GM21423 (cell line): ENCODE measurements around the gene RHOB.
A peak's percentile ranks its signal among the peaks of the same experiment; 100 is the strongest.

Experiments used
- ATAC-seq: cut with Tn5 transposase; IDR thresholded peaks from one replicate; pipeline ENCODE4 v1.9.1; 2021; ENCODE audit warnings: mild to moderate bottlenecking, moderate library complexity; ENCODE audit not compliant: unreplicated experiment

RHOB gene

DNA sequence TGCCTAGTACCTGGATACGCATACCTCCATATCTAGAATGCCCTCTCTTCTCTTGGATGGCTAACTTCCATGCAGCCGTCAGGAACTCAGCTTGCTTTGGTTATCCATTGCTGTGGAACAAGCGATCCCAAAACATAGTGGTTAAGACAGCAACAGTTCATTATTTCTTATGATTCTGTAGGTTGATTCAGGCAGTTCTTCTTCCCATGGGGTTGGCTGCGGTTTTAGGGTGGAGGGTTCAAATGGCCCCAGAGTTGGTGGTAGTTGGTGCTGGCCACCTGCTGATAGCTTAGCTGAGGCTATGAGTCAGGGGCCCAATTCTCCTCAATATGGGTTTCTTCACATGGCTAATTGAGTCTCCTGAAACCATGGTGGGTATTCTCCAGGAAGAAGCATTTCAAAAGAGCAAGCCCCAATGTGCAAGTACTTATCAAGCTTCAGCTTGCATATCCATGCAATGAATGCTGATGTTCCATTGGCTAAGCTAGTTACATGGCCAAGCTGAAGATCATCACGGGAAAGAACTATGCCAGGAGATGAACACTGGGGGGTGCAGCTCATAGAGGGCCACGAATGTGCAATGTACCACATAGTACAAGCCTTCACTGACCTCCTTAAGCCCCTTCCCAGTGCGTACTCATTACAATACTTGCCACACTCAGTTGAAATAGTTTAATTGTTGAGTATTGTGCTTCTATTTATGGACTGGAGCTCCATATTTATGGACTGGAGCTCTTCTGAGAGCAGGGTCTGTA is 10.0 kb upstream of the RHOB start:
- ATAC-seq: no peak

DNA sequence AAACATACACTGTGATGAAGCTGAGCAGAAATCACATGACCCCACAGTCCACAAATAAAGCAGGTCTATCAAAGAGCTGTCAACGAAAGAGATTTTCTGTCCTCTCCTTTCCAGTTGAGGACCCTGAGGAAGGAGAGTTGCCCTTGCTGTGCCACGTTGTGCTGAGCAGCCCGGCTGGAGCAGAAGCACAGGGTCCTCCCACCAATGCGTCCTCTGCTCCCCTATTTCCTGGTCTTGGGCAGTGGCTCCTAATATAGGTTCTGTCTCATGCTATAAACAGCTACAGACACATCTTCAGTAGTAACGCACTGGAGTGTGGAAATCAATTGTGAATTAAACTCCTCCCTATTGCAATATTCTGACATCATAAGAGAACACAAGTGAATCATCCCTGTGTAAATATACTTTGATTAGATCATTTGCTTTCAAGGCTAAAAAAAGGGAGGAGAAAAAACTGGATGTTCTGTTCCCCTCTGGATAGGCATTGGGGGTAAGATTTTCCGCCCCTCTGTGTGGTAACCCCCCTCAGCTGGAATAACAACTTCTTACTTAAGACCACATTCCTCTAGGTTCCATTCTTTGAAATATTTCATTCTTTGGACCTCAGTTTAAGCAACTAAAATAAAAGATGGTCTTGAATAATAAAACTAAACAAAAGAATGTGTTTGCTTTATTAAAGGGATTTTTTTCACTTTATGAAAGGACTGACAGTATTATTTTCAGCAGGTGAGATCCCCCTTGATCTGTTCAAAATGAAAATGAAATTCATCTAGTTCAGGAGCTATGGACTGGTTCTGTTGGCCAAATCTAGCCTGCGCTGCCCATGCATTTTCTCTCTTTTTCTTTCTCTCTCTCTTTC is 8.3 kb upstream of the RHOB start:
- no peak for ATAC-seq

DNA sequence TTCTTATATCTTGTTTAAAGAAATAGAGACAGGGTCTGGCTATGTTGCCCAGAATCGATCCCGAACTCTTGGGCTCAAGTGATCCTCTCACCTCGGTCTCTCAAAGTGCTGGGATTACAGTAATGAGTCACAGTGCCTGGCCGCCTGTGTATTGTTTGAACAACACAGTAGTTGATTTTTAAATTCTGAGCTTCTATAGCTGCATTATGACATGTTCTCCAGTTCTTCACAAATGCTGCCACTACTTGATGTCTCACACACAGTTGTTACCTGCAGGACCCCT is 7.7 kb upstream of the RHOB start:
- ATAC-seq: no peak

DNA sequence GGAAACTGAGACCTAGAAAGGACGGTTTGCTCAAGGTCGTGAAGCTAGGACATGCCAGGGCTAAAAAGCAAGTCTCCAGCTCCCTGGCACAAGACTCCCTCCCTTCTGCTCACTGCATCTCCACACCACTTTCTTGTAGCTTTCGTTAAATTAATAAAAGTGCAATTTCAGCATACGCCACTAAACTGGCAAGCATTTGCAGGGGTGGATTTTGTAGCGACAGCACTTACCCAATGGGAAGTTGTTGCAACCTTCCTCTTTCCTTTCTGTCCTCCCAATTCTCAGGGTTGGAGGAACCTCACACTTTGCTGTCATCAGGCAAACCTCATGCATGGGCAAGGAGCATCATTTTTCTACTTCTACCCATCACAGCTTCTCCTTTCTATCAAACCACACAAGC is 7.4 kb upstream of the RHOB start:
- no peak for ATAC-seq

DNA sequence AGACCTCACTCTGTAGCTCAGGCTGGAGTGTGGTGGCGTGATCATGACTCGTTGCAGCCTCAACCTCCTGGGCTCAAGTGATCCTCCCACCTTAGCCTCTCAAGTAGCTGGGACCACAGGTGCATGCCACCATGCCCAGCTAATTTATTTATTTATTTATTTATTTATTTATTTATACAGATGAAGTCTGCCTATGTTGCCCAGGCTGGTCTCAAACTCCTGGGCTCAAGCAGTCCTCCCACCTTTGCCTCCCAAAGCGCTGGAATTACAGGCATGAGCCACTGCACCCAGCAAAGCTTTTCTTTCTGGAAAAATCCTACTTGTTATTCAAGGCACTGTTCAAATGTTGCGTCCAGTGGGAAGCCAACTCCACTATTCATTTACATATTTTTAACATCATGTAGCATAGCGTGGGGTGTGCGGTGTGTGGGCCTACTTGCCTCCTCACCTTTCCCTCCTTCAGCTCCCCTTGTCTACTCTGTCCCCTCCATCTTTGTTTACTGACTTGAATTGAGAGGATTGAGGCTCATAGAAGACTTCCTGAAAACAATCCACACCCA is 6.8 kb upstream of the RHOB start:
- ATAC-seq: no peak

DNA sequence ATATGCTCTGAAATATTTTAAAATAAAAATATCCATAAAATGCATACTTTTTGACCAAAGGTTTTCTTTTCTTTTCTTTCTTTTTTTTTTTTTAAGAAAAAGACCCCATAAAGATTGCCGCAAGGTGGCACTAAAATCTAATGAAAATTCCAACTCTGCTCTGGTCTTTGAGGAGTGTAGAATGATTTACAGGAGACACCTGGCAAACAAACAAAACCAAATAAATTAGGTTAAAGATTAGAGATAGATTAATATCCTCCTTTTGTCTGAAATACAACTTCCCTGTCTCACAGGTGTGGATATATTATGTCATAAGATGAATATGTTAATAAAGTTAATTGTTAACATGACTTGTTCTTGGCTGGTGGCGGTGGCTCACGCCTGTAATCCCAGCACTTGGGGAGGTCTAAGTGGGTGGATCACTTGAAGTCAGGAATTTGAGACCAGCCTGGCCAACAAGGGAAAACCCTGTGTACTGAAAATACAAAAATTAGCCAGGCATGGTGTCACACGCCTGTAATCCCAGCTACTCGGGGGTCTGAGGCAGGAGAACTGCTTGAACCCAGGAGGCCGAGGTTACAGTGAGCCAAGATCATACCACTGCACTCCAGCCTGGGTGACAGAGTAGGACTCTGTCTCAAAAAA is 3.5 kb upstream of the RHOB start:
- ATAC-seq: no peak

DNA sequence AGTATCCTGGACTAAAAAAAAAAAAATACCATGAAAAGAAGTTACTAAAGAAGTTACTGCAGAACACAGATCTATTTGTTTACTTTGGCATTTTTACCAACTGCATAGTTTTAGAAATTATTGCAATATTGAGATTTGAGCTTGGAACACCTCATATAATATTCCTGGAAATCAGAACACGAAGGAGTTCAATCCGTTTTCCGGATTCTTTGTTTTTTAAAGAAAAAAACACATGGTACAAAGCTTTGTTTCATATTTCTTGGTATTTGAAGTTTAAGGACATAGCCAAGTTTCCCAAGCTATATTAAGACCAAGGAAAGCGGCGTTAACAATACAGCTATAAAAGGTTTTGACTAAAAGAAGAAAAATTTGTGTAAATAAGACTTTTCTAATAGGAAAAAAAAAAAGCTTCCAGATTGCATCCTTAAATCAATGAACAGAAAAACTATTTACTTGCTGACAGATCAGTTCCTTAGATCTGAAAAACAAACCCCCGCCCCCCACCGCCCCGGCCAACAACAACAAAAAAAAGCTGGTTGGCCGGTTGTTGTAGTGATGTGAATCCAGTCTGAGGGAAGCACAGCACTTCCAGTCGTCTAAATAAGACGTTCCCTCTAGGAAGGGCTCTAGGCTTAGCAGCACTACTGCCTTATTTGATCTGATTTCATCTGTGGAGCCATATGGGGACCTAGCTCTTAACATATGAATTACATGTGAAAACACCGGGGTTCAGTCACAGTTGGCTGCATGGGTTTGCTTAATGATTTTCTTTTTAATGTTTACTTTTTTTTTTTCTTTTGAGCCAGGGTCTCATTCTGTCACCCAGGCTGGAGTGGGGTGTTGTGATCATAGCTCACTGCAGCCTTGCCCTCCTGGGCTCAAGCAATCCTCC is 2.5 kb upstream of the RHOB start:
- no peak for ATAC-seq

DNA sequence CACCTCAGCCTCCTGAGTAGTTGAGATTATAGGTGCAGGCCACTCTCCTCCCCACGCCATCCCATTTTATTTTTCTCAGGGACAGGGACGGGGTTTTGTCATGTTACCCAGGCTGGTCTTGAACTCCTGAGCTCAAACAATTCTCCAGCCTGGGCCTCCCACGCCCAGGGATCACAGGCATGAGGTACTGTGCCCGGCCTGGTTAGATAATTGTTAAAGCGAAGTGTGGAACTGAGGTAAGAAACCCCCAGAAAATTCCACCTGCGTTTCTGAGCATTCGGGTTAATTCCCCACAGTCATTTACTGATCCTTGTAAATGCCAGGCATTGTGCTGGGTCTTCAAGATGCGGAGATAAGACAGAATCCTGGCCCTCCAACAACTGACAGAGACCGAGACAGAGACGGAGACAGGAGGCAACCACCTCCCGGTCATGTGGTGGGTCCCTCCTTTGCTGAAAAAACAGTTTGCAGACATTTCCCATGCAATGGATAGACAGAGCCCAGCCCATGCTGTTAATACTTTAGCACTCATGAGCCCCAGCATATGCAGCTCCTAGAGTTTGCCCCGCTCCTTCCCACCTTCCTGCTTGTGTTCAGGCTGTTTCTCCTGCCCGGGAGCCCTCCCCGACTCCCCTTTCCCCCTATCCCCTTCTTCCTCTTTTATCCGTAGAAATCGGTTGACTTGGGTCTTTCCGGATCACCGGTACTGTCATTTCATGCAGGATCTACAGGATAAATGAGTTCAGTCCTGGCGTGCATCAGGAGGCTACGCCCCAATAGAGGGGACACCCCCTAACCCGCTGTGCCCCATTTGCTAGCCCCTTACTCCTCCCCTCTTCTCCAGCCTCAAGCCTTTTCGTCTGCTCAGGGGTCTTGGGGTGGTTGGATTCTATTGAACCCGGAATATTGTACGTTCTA is 1.6 kb upstream of the RHOB start:
- no peak for ATAC-seq

DNA sequence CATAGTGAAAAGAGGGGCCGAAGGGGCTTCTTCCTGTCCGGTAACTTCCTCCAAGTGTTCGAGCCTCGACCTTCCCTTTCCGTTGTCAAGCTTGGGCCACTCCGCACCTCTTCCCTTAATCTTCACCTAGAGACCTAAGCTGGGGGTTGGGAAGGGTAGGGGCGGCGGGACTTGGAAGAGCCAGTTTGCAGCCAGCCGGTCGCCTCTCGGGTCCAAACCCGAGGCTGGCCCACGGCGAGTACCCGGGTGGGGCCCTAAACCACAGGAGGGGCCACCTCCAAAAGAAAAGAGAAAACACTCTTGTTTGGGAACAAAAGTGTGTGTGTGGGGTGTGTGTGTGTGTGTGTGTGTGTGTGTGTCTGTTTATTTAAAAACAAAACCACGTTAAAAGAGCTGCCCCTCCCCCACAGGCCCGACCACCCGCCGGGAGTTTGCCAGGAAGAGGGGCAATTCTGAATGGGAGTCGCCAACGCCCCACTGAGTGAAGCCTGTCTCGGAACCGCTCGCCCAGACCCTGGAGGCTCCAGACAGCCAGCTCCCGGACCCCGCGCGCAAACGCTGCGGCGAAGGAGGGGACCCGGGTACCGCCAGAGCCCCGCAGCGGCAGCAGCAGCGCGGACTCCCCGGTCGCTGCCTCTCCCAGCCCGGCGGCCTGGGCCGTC is 488 bp upstream of the RHOB start:
- ATAC-seq: no peak

DNA sequence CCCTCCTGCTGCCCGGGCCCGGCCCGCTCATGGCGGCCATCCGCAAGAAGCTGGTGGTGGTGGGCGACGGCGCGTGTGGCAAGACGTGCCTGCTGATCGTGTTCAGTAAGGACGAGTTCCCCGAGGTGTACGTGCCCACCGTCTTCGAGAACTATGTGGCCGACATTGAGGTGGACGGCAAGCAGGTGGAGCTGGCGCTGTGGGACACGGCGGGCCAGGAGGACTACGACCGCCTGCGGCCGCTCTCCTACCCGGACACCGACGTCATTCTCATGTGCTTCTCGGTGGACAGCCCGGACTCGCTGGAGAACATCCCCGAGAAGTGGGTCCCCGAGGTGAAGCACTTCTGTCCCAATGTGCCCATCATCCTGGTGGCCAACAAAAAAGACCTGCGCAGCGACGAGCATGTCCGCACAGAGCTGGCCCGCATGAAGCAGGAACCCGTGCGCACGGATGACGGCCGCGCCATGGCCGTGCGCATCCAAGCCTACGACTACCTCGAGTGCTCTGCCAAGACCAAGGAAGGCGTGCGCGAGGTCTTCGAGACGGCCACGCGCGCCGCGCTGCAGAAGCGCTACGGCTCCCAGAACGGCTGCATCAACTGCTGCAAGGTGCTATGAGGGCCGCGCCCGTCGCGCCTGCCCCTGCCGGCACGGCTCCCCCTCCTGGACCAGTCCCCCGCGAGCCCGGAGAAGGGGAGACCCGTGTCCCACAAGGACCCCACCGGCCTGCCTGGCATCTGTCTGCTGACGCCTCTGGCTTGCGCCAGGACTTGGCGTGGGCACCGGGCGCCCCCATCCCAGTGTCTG is 767 bp downstream of the RHOB start:
- ATAC-seq: peak; percentile 7

DNA sequence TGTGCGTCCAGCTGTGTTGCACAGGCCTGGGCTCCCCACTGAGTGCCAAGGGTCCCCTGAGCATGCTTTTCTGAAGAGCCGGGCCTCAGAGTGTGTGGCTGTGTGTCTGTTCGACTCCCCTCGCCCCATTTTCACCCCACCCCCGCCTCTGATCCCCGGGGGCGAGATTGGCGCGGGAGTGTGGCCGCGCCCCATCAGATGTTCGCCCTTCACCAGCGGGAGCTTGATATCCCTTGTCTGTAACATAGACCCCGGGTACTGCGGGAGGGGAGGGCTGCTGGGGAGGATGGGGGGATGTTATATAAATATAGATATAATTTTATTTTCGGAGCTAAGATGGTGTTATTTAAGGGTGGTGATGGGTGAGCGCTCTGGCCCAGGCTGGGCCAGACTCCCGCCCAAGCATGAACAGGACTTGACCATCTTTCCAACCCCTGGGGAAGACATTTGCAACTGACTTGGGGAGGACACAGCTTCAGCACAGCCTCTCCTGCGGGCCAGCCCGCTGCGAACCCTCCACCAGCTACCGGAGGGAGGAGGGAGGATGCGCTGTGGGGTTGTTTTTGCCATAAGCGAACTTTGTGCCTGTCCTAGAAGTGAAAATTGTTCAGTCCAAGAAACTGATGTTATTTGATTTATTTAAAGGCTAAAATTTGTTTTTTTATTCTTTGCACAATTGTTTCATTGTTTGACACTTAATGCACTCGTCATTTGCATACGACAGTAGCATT is 1.5 kb downstream of the RHOB start:
- no peak for ATAC-seq

DNA sequence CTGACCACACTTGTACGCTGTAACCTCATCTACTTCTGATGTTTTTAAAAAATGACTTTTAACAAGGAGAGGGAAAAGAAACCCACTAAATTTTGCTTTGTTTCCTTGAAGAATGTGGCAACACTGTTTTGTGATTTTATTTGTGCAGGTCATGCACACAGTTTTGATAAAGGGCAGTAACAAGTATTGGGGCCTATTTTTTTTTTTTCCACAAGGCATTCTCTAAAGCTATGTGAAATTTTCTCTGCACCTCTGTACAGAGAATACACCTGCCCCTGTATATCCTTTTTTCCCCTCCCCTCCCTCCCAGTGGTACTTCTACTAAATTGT is 2.1 kb downstream of the RHOB start:
- no peak for ATAC-seq

DNA sequence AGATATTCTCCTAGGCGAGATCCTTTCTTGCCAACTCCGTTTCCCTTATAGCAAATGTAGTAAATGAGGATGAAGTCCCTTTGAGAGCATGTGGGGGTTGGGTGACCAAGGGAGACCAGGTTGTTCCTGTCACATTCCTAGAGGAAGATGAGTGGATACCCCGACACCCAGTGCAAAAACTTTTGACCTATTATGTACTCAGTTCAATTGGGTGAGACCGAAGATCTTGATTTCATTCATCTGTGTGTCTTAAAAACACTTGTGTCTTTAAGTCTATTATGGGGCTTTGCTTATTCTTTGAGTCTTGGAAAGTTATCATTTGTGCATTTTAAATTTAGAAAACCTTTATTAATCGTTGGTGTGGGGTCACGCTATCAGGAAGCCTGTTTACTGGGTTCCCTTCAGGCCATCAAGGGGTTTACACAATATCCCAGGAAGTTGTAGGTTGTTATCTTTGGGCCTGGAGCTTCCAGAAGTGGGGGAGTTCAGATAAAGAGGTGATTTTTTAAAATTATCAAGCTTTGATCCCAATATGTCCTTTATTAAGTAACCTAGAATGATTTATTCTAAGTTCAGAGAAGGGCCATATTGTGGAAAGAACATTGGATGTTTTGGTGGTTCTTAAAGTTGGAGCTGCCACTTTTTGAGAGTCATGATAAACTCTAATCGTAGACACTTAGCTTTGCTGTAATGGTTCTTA is 2.8 kb downstream of the RHOB start:
- no peak for ATAC-seq

DNA sequence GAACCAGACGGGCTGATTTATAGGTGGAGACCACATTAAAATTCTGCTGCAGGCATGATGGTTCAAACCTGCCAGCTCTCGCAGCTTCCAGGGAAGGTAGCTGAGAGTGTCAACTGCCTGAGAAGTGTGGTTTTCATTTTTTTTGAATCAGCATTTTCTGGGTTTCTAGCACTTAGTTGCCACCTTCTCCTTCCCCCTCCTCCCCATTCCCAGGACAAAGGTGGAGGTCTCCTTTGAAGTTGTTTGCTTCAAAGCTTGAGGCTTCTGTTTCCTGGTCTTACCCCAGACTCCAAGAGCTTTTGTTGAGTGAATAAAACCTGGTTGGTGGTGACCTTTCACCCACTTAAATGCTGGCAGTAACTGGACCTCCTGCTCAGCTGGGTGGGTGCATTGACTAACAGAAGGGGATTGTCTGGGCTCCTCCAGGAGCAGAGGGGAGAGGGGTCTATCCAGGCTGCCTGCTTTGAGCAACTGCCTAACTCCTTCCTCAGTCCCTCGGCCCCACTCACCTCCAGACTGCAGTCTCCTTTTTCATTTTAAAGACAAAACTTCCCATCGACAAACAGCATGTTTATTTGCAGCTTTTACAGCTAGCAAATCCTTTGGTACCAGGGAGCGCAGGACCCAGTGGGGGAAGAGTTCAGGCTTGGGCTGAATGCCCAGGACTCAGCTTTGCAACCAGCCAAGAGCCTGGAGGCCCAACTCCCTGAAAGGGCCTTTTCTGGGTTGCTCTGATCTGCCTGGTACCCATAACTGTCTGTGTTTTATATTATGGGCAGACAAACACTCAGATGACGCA is 3.5 kb downstream of the RHOB start:
- no peak for ATAC-seq

DNA sequence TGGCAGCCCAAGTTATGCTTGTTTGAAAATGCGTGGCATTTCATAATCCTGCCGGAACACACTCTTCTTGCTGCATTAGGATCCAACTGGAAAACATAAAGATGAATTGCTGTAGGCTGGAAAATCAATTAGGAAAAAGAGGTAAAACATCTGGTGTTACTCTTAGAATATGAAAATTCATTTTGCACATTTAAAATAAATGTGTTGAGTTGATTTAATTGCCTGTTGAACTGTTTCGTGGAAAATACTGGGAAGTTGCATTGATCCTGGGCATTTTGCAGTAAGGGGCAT is 4.1 kb downstream of the RHOB start:
- ATAC-seq: no peak

DNA sequence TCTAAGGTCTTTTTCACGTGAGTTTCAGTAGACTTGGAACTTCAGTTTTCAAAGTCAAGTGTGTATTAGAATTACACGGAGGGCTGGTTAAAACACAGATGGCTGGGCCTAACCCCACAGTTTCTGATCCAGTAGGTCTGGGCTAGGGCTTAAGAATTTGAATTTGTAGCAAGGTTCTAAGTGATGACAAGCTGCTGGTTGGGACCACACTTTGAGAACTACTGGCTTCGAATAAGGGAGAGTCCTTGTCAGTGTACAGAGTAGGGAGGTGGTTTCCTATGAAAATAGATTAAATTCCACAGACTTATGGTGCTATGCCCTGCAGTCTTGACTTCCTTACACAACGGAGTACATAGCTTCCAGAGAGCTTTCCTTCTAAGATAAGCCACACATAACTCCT is 4.5 kb downstream of the RHOB start:
- no peak for ATAC-seq
